K562 (cell line): ENCODE data around the gene SGK1. TPM values are rescaled to one million over a fixed set of nuclear protein-coding genes. Genes with fewer than 3 reads are reported as not detected.
A peak's percentile ranks its signal among the peaks of the same experiment; 100 is the strongest.

Source experiments
- ATF2 ChIP-seq: sonication (generic); formaldehyde crosslinking; IDR thresholded peaks from 2 replicates; pipeline ENCODE4 v1.8.1; 2022; ENCODE audit warnings: missing genetic modification reagents
- BHLHE40 ChIP-seq: IDR thresholded peaks from 2 replicates; pipeline ENCODE4 v1.6.1; 2011; ENCODE audit warnings: low read length, improper control_type of control experiment
- HDAC8 ChIP-seq: fragments of 450-650 bp; IDR thresholded peaks from 2 replicates; pipeline ENCODE4 v1.6.1; 2016; ENCODE audit warnings: mild to moderate bottlenecking, missing genetic modification characterization, moderate library complexity, missing compliant biosample characterization
- MGA ChIP-seq: fragments of 450-650 bp; IDR thresholded peaks from 2 replicates; pipeline ENCODE4 v1.6.1; 2016; ENCODE audit warnings: mild to moderate bottlenecking, moderate library complexity
- POLR2AphosphoS2 ChIP-seq: IDR thresholded peaks from 2 replicates; pipeline ENCODE4 v1.6.1; 2012; ENCODE audit warnings: low read length, improper control_type of control experiment
- ZNF507 ChIP-seq: conservative IDR thresholded peaks from 2 replicates; pipeline ENCODE4 v1.6.1; 2017; ENCODE audit warnings: missing genetic modification characterization, missing compliant biosample characterization
- ZNF609 ChIP-seq: sonication (generic); formaldehyde crosslinking; IDR thresholded peaks from 2 replicates; pipeline ENCODE4 v1.8.1; 2023; ENCODE audit warnings: missing genetic modification reagents, mild to moderate bottlenecking, borderline replicate concordance
- polyA plus RNA-seq, 8 experiments: library from polyadenylated mRNA; depleted of rRNA in 4 of 8; stranded (reverse) in 5 of 8; unstranded in 3 of 8; fragments of >200 nt; fragmentation: Nextera tagmentation in 2 of 8; fragmentation: Illumina TruSeq in 1 of 8; extraction: Ambion mirVana in 2 of 8; extraction: Trizol in 1 of 8; gene quantifications; 2 replicates each; pipeline versions ENCODE4 v1.2.1 to v1.2.3, GENCODE V29; 2011 to 2014; ENCODE audit warnings: inconsistent platforms in 1 of 8, missing spikeins in 1 of 8
- total RNA-seq, 7 experiments: library from RNA; depleted of rRNA in 6 of 7; stranded (reverse); fragments of >200 nt in 6 of 7; fragmentation: Illumina TruSeq in 2 of 7; extraction: Trizol in 2 of 7; gene quantifications; 2 replicates each; pipeline versions ENCODE4 v1.2.1 to v1.2.3, GENCODE V29; 2011 to 2021; ENCODE audit warnings: low replicate concordance in 1 of 7
- TF ChIP-seq, protein P1 (sequence below): fragments of 250-450 bp; sonication (Bioruptor Pico); IDR thresholded peaks from 2 replicates; pipeline ENCODE4 v1.5.0; 2021

SGK1 gene
- total and polyA plus RNA-seq, 9 of the 15 experiments (the other 6 are each of a cell fraction or from before 2014, with no cell fraction given) = 3.5 to 7.2 (median 3.9) TPM

DNA sequence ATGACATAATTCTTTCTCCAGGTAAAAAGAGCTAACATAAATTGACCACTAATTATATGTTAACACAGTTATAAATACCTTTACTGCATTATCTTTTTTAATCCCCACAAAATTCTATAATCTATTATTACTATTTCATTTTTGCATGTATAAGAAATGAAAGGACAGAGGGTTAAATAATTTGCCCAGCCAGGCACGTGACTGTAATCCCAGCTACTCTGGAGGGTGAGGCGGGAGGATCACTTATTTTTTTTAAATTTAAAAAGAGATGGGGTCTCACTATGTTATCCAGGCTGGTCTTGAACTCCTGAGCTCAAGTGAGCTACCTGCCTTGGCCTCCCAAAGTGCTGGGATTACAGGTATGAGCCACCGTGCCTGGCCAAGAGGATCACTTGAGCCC is 121.9 kb downstream of the SGK1 start (continued):
- TF ChIP-seq POLR2AphosphoS2 (no peak), MGA (peak; percentile 7; the same call in 1 of the 2 replicates), ATF2 (no peak), ZNF609 (CRISPR knock-in tag) (no peak), ZNF507 (tag) (0 out of 2 replicates have a peak, but pooled peaks have one; percentile 13), BHLHE40 (peak; percentile 64; the same call in 1 of the 2 replicates), HDAC8 (tag) (no peak)
- TF ChIP-seq, protein P1, sequence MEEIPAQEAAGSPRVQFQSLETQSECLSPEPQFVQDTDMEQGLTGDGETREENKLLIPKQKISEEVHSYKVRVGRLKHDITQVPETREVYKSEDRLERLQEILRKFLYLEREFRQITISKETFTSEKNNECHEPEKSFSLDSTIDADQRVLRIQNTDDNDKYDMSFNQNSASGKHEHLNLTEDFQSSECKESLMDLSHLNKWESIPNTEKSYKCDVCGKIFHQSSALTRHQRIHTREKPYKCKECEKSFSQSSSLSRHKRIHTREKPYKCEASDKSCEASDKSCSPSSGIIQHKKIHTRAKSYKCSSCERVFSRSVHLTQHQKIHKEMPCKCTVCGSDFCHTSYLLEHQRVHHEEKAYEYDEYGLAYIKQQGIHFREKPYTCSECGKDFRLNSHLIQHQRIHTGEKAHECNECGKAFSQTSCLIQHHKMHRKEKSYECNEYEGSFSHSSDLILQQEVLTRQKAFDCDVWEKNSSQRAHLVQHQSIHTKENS = no peak
